KBM-7 (cell line): ENCODE results near the gene SEC11A.
"Not testable (repeated sequence)": the region's sequence is repeated elsewhere in the genome, so short reads cannot be mapped to it uniquely, and the experiment has no call there.

Experiments used
- DNase-seq: peaks from one replicate; pipeline ENCODE4 v3.0.0-alpha.2; 2015
- in situ Hi-C: fragments of 300-500 bp; cut with MboI; formaldehyde crosslinking; loops from 2 replicates; pipeline ENCODE4 v1.14.3; 2020; ENCODE audit warnings: low sequenced_read_pairs, low pct_unique_long_range_greater_than_20kb, mixed read lengths

Gene SEC11A

GRCh38 chr15:84716036-84716732 lies at the start of gene SEC11A:
TSS of gene SEC11A (minus strand) at chr15:84716139. CDS start at chr15:84716075, 64 bp downstream.
- in situ Hi-C loops: no loop called here
- DNase-seq: peak; percentile 100

- in situ Hi-C loops: no loop called here
- DNase-seq: no peak
Observed at GRCh38 chr15:84765675-84766074, 49.7 kb upstream of the SEC11A start.

GRCh38 chr15:84764989-84765388 lies 49.0 kb upstream of the SEC11A start:
- in situ Hi-C loops: no loop called here
- DNase-seq: no peak

GRCh38 chr15:84764585-84764984 lies 48.6 kb upstream of the SEC11A start:
- in situ Hi-C loops: no loop called here
- no peak for DNase-seq

- DNase-seq: no peak
- in situ Hi-C loops: no loop called here
Observed at GRCh38 chr15:84762840-84763572, 47.1 kb upstream of the SEC11A start.

- no peak for DNase-seq
- in situ Hi-C loops: no loop called here
Observed at GRCh38 chr15:84761607-84762131, 45.7 kb upstream of the SEC11A start.

GRCh38 chr15:84760219-84760618 lies 44.3 kb upstream of the SEC11A start:
- in situ Hi-C loops: no loop called here

GRCh38 chr15:84759018-84759417 lies 43.1 kb upstream of the SEC11A start:
- no peak for DNase-seq
- in situ Hi-C loops: no loop called here

More at GRCh38 chr15:84760219-84760618, 44.3 kb upstream of the SEC11A start:
- DNase-seq: no peak

GRCh38 chr15:84755736-84756527 lies 40.0 kb upstream of the SEC11A start:
- DNase-seq: no peak
- in situ Hi-C loops: no loop called here

- in situ Hi-C loops: not testable (repeated sequence)
Observed at GRCh38 chr15:84754889-84755288, 39.0 kb upstream of the SEC11A start.

GRCh38 chr15:84752700-84753099 lies 36.8 kb upstream of the SEC11A start:
- in situ Hi-C loops: no loop called here

More at GRCh38 chr15:84754889-84755288, 39.0 kb upstream of the SEC11A start:
- DNase-seq: not testable (repeated sequence)

GRCh38 chr15:84752195-84752594 lies 36.3 kb upstream of the SEC11A start:
- in situ Hi-C loops: no loop called here
- DNase-seq: no peak

More at GRCh38 chr15:84752700-84753099, 36.8 kb upstream of the SEC11A start:
- no peak for DNase-seq

- DNase-seq, in situ Hi-C loops: not testable (repeated sequence)
Observed at GRCh38 chr15:84751721-84752120, 35.8 kb upstream of the SEC11A start.

GRCh38 chr15:84750583-84751092 lies 34.7 kb upstream of the SEC11A start:
- peak; percentile 89 for DNase-seq
- in situ Hi-C loops: no loop called here

GRCh38 chr15:84749111-84749991 lies 33.4 kb upstream of the SEC11A start:
- DNase-seq: peak; percentile 79
- in situ Hi-C loops: no loop called here

GRCh38 chr15:84748274-84749110 lies 32.6 kb upstream of the SEC11A start, which contains the start of gene ZNF592:
TSS of gene ZNF592 (plus strand) at chr15:84748592. CDS start at chr15:84782676, 34,084 bp downstream.
- in situ Hi-C loops: no loop called here
- peak; percentile 30 for DNase-seq
